Heart left ventricle (tissue), 13 donors: ENCODE results near the gene RPL31.

Experiments
- CTCF ChIP-seq, 12 donors: fragments of 200-600 bp; sonication (generic) in 4 of 12; IDR thresholded peaks; one replicate each; pipeline versions ENCODE4 v1.5.0 to v1.8.0; 2018 to 2022; ENCODE audit warnings: antibody characterized with exemption in 12 of 12, mild to moderate bottlenecking in 5 of 12
- POLR2A ChIP-seq, 2 donors: fragments of 450-650 bp; IDR thresholded peaks; one replicate each; pipeline ENCODE4 v1.6.1; 2017; ENCODE audit warnings: antibody characterized with exemption in 2 of 2, mild to moderate bottlenecking in 2 of 2, moderate library complexity in 2 of 2
- donor health status: ischemic (EF 13 %, LVEDD 7.1; RV severe dilation, severe dysfunction).
- donor health status: DM: no; HTN: yes; CAD: no.
- donor health status: DM: no; HTN: no; CAD: no.
- donor health status: ischemic (EF 25% LVEDD 6.9; RV normal size, moderate dysfunction).
- donor health status: ischemic (EF 25% LVEDD 5.7; RV mildly dilated, moderate dysfunction).
- donor health status: ischemic (EF 35%, LVEDD 5.7; RV mildly dilated, moderate dysfunction).
- donor health status: nonischemic (EF 11% LVEDD 7.7; RV severe dilation, severe dysfunction).
- donor health status: DM: yes; HTN: yes; CAD: no.
- donor health status: PGD.
- donor health status: ischemic (EF 29% LVEDD 5.4; RV normal size, mild dysfunction).
- donor health status: nonischemic (EF 23%, LVEDD 6.1; RV moderate dilation, normal function).

- TF ChIP-seq CTCF (IDR thresholded peaks at IDR 0.05) (no peak), POLR2A (IDR thresholded peaks at IDR 0.05) (no peak)
Observed at GRCh38 chr2:101023327-101024107, 21.4 kb downstream of the RPL31 start.
